ENCODE data around the gene ZNF214.
"Not testable (repeated sequence)": the region's sequence is repeated elsewhere in the genome, so short reads cannot be mapped to it uniquely, and the experiment has no call there.

The ZNF214 gene

GRCh38 chr11:6988506-6988905 lies 31.6 kb downstream of the ZNF214 start:
- no peak for DNase-seq (ENCODE audit: low spot score)

DNA sequence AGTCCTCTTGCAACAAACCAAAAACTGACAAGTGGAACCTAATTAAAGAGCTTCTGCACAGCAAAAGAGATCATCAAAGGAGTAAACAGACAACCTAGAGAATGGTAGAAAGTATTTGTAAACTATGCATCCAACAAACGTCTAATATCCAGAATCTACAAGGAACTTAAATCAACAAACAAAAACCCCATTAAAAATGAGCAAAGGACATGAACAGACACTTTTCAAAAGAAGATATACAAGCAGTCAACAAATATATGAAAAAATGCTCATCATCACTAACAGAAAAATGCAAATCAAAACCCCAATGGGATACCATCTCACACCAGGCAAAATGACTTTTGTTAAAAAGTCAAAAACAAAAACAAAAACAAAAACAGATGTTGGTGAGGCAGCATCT lies 33.7 kb downstream of the ZNF214 start:
- no peak for DNase-seq (ENCODE audit: low spot score)

- DNase-seq (ENCODE audit: low spot score), result no peak
These were observed 40.8 kb downstream of the ZNF214 start for GRCh38 chr11:6979365-6979764.

DNA sequence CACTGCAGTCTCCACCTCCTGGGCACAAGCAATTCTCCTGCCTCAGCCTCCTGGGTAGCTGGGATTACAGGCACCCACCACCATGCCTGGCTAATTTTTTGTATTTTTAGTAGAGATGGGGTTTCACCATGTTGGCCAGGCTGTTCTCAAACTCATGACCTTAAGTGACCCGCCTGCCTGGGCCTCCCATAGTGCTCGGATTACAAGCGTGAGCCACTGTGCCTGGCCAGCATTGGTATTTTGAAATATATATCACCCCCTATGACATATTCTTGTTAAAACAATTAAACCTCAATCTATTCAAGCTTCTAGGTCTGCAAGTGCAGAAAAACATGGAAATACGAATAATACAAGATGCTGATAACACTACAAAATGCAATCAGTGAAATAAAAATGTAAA lies 50.3 kb downstream of the ZNF214 start:
- DNase-seq (ENCODE audit: low spot score), result not testable (repeated sequence)

DNA sequence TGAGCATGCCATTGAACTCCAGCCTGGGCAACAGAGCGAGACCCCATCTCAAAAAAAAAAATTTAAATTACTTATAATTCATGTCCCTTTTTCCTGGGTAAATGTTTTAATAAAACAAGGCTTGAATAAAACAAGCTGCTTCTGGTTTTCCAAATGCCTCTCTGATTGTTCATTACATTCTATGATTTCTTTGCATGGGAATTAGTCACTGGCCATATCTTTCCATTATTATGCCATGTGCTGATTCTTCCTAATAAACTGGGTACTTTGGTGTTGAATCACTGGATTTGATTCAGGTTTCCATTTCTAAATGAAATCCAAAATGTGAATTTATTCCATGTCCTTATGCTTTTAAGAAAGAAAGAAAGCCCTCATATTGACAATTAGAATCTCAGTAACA lies 51.3 kb downstream of the ZNF214 start:
- DNase-seq (ENCODE audit: low spot score), result peak; percentile 23

GRCh38 chr11:6962673-6963072 lies 57.5 kb downstream of the ZNF214 start:
- DNase-seq (ENCODE audit: low spot score), result no peak

GRCh38 chr11:6962141-6962540 lies 58.0 kb downstream of the ZNF214 start:
- DNase-seq (ENCODE audit: low spot score), result no peak

DNA sequence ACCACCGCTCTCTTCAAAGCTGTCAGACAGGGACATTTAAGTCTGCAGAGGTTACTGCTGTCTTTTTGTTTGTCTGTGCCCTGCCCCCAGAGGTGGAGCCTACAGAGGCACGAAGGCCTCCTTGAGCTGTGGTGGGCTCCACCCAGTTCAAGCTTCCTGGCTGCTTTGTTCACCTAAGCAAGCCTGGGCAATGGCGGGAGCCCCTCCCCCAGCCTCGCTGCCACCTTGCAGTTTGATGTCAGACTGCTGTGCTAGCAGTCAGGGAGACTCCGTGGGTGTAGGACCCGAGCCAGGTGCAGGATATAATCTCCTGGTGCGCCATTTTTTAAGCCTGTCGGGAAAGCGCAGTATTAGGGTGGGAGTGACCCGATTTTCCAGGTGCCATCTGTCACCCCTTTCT lies 65.9 kb downstream of the ZNF214 start:
- DNase-seq (ENCODE audit: low spot score), result not testable (repeated sequence)
